Naive thymus-derived CD8-positive, alpha-beta T cell (primary cell): ENCODE measurements around the gene GP9. TPM values are rescaled to one million over a fixed set of nuclear protein-coding genes. Genes with fewer than 3 reads are reported as not detected.

Experiments
- ATAC-seq, 2 donors: fragments of 150-1000 bp; cut with Tn5 transposase in 1 of 2; sonication (Bioruptor Pico), chemical (Tn5 transposase) in 1 of 2; 1 replicate in 1 of 2; 2 replicates in 1 of 2; pipeline ENCODE4 v1.10.0; 2021; ENCODE audit warnings: mild to moderate bottlenecking in 2 of 2, moderate library complexity in 2 of 2
- POLR2A ChIA-PET: fragments of 350-600 bp; sonication (Branson Sonifier 250); formaldehyde crosslinking; loops from one replicate; lab custom pipeline; 2021; ENCODE audit warnings: antibody characterized with exemption; lab: Charles Lee
- DNase-seq, 10 donors: peaks; one replicate each; pipeline versions ENCODE4 v3.0.0 to v3.0.0-alpha.2; 2020 to 2022
- H3K27ac Mint-ChIP-seq, 10 donors: one replicate each; pipeline ENCODE4 v1.8.0; 2020 to 2022; ENCODE audit warnings: mild to moderate bottlenecking in 10 of 10, mixed read lengths in 10 of 10, moderate library complexity in 4 of 10, inconsistent platforms in 1 of 10
- H3K27me3 Mint-ChIP-seq, 5 donors: one replicate each; pipeline ENCODE4 v1.8.0; 2021 to 2022; ENCODE audit warnings: mixed read lengths in 5 of 5
- H3K36me3 Mint-ChIP-seq, 3 donors: one replicate each; pipeline ENCODE4 v1.8.0; 2020 to 2022; ENCODE audit warnings: mixed read lengths in 3 of 3, mild to moderate bottlenecking in 2 of 3, inconsistent platforms in 1 of 3
- H3K4me1 Mint-ChIP-seq, 4 donors: one replicate each; pipeline ENCODE4 v1.8.0; 2021 to 2022; ENCODE audit warnings: mixed read lengths in 4 of 4
- H3K4me3 Mint-ChIP-seq, 10 donors: one replicate each; pipeline ENCODE4 v1.8.0; 2020 to 2022; ENCODE audit warnings: mild to moderate bottlenecking in 10 of 10, mixed read lengths in 10 of 10, moderate library complexity in 6 of 10, inconsistent platforms in 1 of 10
- H3K9me3 Mint-ChIP-seq, 9 donors: one replicate each; pipeline ENCODE4 v1.8.0; 2020 to 2022; ENCODE audit warnings: mixed read lengths in 9 of 9, mild to moderate bottlenecking in 3 of 9, inconsistent platforms in 1 of 9, moderate library complexity in 1 of 9
- polyA plus RNA-seq, 3 donors: library from polyadenylated mRNA; unstranded; fragments of 300-500 nt; fragmentation: Illumina TruSeq; gene quantifications; one replicate each; pipeline ENCODE4 v1.2.3, GENCODE V29; 2021
- total RNA-seq, 8 experiments: library from RNA in 2 of 8; stranded (reverse) in 2 of 8; gene quantifications; one replicate each; pipeline ENCODE4 v1.2.3 and lab custom pipeline; 2021 to 2026

Gene GP9
- total and polyA plus RNA-seq, 5 experiments from 2014 or later = not detected

GRCh38 chr3:129056451-129057173 lies 4.0 kb upstream of the GP9 start:
- no peaks in the 10 kb centered on the region for H3K36me3 Mint-ChIP-seq
- DNase-seq (no peak), ATAC-seq (no peak)
- H3K27ac Mint-ChIP-seq = peak overlapping the region in 4 of 10 donors; percentile 4 to 84 (median 40)
- POLR2A ChIA-PET = interaction anchor here (1.4 kb wide), 1 partner anchor 10 kb away, joined by 5 read pairs; no protein-coding TSS in a partner anchor
- no peaks in the 10 kb centered on the region for H3K27me3 Mint-ChIP-seq
- no peaks in the 10 kb centered on the region for H3K9me3 Mint-ChIP-seq
- no peak overlapping the region for H3K4me3 Mint-ChIP-seq
- H3K4me1 Mint-ChIP-seq = peaks cover 8 to 17% (median 13%) of the 10 kb centered on the region in 4 donors

DNA sequence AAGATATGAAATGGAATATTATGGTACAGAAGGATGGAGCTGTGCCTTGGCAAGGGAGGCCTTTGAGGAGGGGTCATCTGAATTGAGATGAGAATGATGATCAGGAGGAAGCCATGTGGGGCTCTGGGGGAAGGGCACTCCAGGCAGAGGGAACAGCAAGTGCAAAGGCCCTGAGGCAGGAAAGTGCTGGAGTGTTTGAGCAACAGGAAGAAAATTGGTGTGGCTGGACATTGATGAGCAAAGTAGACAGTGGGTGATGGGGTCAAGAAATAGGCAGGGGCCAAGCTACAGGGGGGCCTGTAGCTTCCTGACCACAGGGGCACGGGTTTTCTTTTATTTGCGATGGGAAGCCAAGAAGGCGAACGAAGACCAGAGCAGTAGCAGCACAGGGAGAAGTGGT lies 3.3 kb upstream of the GP9 start:
- Mint-ChIP-seq H3K9me3 (no peaks in the 10 kb centered on the region), H3K27ac (peak overlapping the region in 4 of 10 donors; percentile 4 to 84 (median 40)), H3K4me1 (peaks cover 8 to 17% (median 13%) of the 10 kb centered on the region in 4 donors), H3K36me3 (no peaks in the 10 kb centered on the region), H3K27me3 (no peaks in the 10 kb centered on the region), H3K4me3 (no peak overlapping the region)
- POLR2A ChIA-PET = interaction anchor here (0.7 to 1.4 kb wide), 2 partner anchors 11 to 125 kb away, joined by 3 to 5 read pairs; no protein-coding TSS in a partner anchor
- no peak for ATAC-seq
- DNase-seq = no peak

DNA sequence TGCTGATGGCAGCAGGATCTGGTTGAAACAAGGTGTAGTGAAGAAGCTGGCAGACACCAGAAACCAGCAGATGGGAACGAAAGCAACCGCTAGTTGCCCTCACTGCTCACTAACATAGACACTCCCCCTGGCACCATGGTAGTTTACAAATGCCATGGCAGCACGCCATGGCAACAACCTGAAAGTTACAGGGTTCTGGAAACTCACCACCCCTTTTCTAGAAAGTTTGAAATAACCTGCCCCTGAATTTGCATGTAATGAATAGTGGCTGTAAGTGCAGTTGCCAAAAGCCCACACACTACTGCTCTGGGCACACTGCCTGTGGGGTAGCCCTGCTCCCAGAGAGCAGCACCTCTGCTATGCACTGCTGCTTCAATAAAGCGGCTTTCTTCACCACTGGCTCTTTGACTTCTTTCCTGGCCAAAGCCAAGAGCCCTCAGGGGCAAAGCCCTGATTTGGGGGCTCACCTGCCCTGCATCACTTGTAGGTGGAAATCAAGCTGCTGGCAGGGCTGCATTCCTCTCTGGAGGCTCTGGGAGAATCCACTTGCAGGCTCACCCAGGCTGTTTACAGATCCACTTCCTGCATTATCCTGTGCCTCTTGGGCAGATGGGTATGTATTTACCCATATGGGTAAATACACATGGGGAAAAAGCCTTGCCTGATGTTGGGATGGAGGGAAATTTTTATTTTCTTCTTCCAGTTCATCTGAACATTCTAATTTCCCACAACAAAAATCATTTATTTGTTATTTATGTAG lies 2.0 kb upstream of the GP9 start:
- Mint-ChIP-seq H3K4me1 (peaks cover 3 to 12% (median 8%) of the 10 kb centered on the region in 4 donors), H3K9me3 (no peaks in the 10 kb centered on the region), H3K4me3 (no peak overlapping the region), H3K27ac (peak overlapping the region in 3 of 10 donors; percentile 60 to 73 (median 71)), H3K27me3 (no peaks in the 10 kb centered on the region), H3K36me3 (no peaks in the 10 kb centered on the region)
- ATAC-seq (peak; percentile 70 to 84), DNase-seq (peak in 4 of 10 donors; percentile 33 to 48 (median 36))
- POLR2A ChIA-PET = interaction anchor here (0.6 to 1.2 kb wide), 2 partner anchors 53 to 55 kb away, joined by 3 to 4 read pairs; no protein-coding TSS in a partner anchor

DNA sequence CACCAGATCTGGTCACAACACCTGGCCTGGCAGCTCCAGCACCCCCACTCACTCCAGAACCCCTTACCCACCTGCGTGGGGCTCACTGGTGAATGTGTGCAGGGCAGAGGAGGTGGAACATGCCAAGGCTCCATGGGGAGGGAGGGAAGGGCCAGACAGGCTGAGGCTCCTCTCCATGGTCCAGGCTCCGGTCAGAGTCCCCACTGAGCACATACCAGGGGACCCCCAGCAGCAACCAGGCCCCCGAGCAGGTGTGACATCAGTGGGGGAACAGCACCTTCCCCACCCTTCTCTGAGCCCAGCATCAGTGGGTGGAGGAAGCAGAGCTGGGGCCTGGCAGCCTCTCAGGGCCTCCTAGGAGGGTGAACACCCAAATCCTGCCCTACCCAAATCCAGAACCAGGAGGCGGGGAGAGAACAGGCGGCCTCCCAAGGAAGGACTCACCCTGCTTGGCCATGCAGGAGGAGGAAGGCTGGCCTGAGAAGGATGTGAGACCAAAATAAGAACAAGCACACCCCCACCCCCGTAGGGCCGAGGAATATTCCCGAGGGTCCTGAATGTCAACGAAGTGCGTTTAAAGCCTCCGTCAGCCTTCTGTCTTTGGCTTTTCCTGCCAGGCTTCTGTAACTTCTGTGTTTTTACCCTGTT lies 1.1 kb upstream of the GP9 start:
- POLR2A ChIA-PET = interaction anchor here (0.6 to 1.2 kb wide), 2 partner anchors 52 to 54 kb away, joined by 3 to 4 read pairs; no protein-coding TSS in a partner anchor
- H3K36me3 Mint-ChIP-seq = no peaks in the 10 kb centered on the region
- no peak for ATAC-seq
- DNase-seq = no peak
- no peak overlapping the region for H3K4me3 Mint-ChIP-seq
- H3K4me1 Mint-ChIP-seq = peaks cover 0 to 9% (median 6%) of the 10 kb centered on the region in 4 donors
- no peaks in the 10 kb centered on the region for H3K9me3 Mint-ChIP-seq
- H3K27ac Mint-ChIP-seq = no peak overlapping the region
- H3K27me3 Mint-ChIP-seq = no peaks in the 10 kb centered on the region

GRCh38 chr3:129061023-129061887 lies 676 bp downstream of the GP9 start:
- no peak overlapping the region for H3K27ac Mint-ChIP-seq
- H3K4me1 Mint-ChIP-seq = peaks cover 0 to 10% (median 7%) of the 10 kb centered on the region in 4 donors

GRCh38 chr3:129061888-129062834 lies 1.6 kb downstream of the GP9 start:
- Mint-ChIP-seq H3K27me3 (no peaks in the 10 kb centered on the region), H3K36me3 (no peaks in the 10 kb centered on the region), H3K4me3 (no peak overlapping the region), H3K9me3 (no peaks in the 10 kb centered on the region), H3K27ac (peak overlapping the region in 1 of 10 donors; percentile 63), H3K4me1 (peaks cover 0 to 10% (median 9%) of the 10 kb centered on the region in 4 donors)
- ATAC-seq (no peak), DNase-seq (no peak)
- POLR2A ChIA-PET = interaction anchor here (1.1 to 1.2 kb wide), 2 partner anchors 23 to 187 kb away, joined by 3 read pairs; partner anchors contain the start of gene COPG1

More at GRCh38 chr3:129061023-129061887, 676 bp downstream of the GP9 start:
- POLR2A ChIA-PET = interaction anchor here (1.1 to 1.2 kb wide), 2 partner anchors 24 to 188 kb away, joined by 3 read pairs; partner anchors contain the start of gene COPG1
- DNase-seq (no peak), ATAC-seq (no peak)
- Mint-ChIP-seq H3K9me3 (no peaks in the 10 kb centered on the region), H3K4me3 (no peak overlapping the region), H3K36me3 (no peaks in the 10 kb centered on the region), H3K27me3 (no peaks in the 10 kb centered on the region)

- peak overlapping the region in 2 of 10 donors; percentile 63 to 73 for H3K27ac Mint-ChIP-seq
- POLR2A ChIA-PET = interaction anchor here (0.6 kb wide), 1 partner anchor 332 kb away, joined by 4 read pairs; no protein-coding TSS in a partner anchor
Measured at GRCh38 chr3:129063091-129063640, 2.6 kb downstream of the GP9 start.

DNA sequence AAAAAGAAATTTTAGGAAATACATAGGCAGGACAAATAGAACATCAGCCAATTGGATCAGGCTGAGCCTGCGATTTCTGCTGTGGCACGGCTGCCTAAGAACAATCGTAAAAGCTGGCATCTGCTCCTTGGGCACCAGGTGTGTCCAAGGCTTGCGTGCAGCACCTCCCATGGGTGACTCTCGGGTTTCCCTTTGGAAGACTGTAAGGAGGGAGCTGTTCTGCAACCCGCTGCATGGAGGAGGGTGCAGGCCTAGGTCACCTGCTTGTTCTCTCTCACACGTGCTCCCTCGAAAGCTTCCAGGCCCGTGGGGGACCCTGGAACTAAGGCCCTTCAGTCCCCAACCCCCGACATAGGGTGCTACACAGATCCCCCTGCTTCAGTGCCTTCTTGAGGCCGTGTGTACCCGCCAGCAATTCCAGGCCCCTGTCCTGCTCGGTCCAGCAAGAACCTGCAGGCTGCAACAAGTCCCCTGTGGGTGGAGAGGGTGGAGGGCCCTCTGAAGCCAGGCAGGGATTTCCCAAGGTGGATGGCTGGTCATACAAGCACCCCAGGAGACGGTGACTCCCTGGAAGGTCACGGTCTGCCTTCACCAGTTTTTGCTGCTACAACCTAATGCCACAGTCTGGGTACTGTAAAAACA lies 3.4 kb downstream of the GP9 start:
- DNase-seq (no peak), ATAC-seq (no peak)
- H3K4me3 Mint-ChIP-seq = no peak overlapping the region
- H3K4me1 Mint-ChIP-seq = peaks cover 4 to 11% (median 10%) of the 10 kb centered on the region in 4 donors
- POLR2A ChIA-PET = interaction anchor here (0.6 to 0.7 kb wide), 3 partner anchors 11 to 331 kb away, joined by 3 to 4 read pairs (median 4); no protein-coding TSS in a partner anchor
- no peaks in the 10 kb centered on the region for H3K27me3 Mint-ChIP-seq
- no peaks in the 10 kb centered on the region for H3K36me3 Mint-ChIP-seq
- H3K27ac Mint-ChIP-seq = no peak overlapping the region
- H3K9me3 Mint-ChIP-seq = no peaks in the 10 kb centered on the region

More at GRCh38 chr3:129063091-129063640, 2.6 kb downstream of the GP9 start:
- Mint-ChIP-seq H3K4me1 (peaks cover 0 to 15% (median 11%) of the 10 kb centered on the region in 4 donors), H3K4me3 (no peak overlapping the region), H3K36me3 (no peaks in the 10 kb centered on the region), H3K9me3 (no peaks in the 10 kb centered on the region), H3K27me3 (no peaks in the 10 kb centered on the region)
- ATAC-seq (no peak), DNase-seq (no peak)

GRCh38 chr3:129065016-129065719 lies 4.6 kb downstream of the GP9 start:
- Mint-ChIP-seq H3K36me3 (no peaks in the 10 kb centered on the region), H3K4me3 (no peak overlapping the region), H3K4me1 (peaks cover 14 to 23% (median 19%) of the 10 kb centered on the region in 4 donors), H3K9me3 (no peaks in the 10 kb centered on the region), H3K27me3 (peaks cover 0 to 1% (median 0%) of the 10 kb centered on the region in 5 donors), H3K27ac (peak overlapping the region in 1 of 10 donors; percentile 22)
- POLR2A ChIA-PET = interaction anchor here (0.7 to 0.9 kb wide), 3 partner anchors 38 to 110 kb away, joined by 3 to 4 read pairs (median 4); no protein-coding TSS in a partner anchor
- DNase-seq (no peak), ATAC-seq (no peak)
